C1 segment of cervical spinal cord (tissue), 14 donors: ENCODE results near the gene ZNF185.

ENCODE experiments used
- DNase-seq, 14 donors: peaks; one replicate each; lab custom pipeline; 2025; lab: John Stamatoyannopoulos, UW

ZNF185 gene

GRCh38 chrX:152897222-152898131, at the start of gene ZNF185:
Gene ZNF185 (plus strand): TSS chrX:152898067. CDS start chrX:152914490, 16,423 bp downstream.
- DNase-seq: no peak

- no peak for DNase-seq
Measured at GRCh38 chrX:152850465-152850864, 47.4 kb upstream of the ZNF185 start.

- no peak for DNase-seq
Measured at GRCh38 chrX:152853986-152854385, 43.9 kb upstream of the ZNF185 start.

- no peak for DNase-seq
Measured at GRCh38 chrX:152861116-152861515, 36.8 kb upstream of the ZNF185 start.

- no peak for DNase-seq
Measured at GRCh38 chrX:152861826-152862225, 36.0 kb upstream of the ZNF185 start.

- DNase-seq: peak in 1 of 14 donors; percentile 1
Measured at GRCh38 chrX:152865232-152865920, 32.5 kb upstream of the ZNF185 start.

GRCh38 chrX:152866386-152866785, 31.5 kb upstream of the ZNF185 start:
- peak in 1 of 14 donors; percentile 10 for DNase-seq

- no peak for DNase-seq
Measured at GRCh38 chrX:152869972-152870371, 27.9 kb upstream of the ZNF185 start.

- no peak for DNase-seq
Measured at GRCh38 chrX:152871260-152871659, 26.6 kb upstream of the ZNF185 start.

- no peak for DNase-seq
Measured at GRCh38 chrX:152872522-152872921, 25.3 kb upstream of the ZNF185 start.

GRCh38 chrX:152873361-152873760, 24.5 kb upstream of the ZNF185 start:
- DNase-seq: no peak

GRCh38 chrX:152876931-152877840, 20.7 kb upstream of the ZNF185 start:
- no peak for DNase-seq

GRCh38 chrX:152878976-152879755, 18.7 kb upstream of the ZNF185 start:
- DNase-seq: peak in 1 of 14 donors; percentile 5

GRCh38 chrX:152881289-152881688, 16.6 kb upstream of the ZNF185 start:
- DNase-seq: no peak

- no peak for DNase-seq
Measured at GRCh38 chrX:152884171-152884570, 13.7 kb upstream of the ZNF185 start.

GRCh38 chrX:152886716-152887115, 11.2 kb upstream of the ZNF185 start:
- peak in 2 of 14 donors; percentile 9 to 10 for DNase-seq

GRCh38 chrX:152892499-152892898, 5.4 kb upstream of the ZNF185 start:
- DNase-seq: no peak

GRCh38 chrX:152892999-152893891, 4.6 kb upstream of the ZNF185 start:
- no peak for DNase-seq

GRCh38 chrX:152893980-152894610, 3.8 kb upstream of the ZNF185 start:
- no peak for DNase-seq
